GM19397 (cell line): ENCODE results near the gene AIF1L.

ENCODE experiments used
- ATAC-seq: cut with Tn5 transposase; IDR thresholded peaks from one replicate; pipeline ENCODE4 v1.9.1; 2021; ENCODE audit warnings: mild to moderate bottlenecking, moderate library complexity; ENCODE audit not compliant: unreplicated experiment

The AIF1L gene

GRCh38 chr9:131096269-131097125 is at the start of gene AIF1L:
AIF1L (plus strand) TSS chr9:131096531; CDS start chr9:131096630, 99 bp downstream.
- ATAC-seq = no peak

DNA sequence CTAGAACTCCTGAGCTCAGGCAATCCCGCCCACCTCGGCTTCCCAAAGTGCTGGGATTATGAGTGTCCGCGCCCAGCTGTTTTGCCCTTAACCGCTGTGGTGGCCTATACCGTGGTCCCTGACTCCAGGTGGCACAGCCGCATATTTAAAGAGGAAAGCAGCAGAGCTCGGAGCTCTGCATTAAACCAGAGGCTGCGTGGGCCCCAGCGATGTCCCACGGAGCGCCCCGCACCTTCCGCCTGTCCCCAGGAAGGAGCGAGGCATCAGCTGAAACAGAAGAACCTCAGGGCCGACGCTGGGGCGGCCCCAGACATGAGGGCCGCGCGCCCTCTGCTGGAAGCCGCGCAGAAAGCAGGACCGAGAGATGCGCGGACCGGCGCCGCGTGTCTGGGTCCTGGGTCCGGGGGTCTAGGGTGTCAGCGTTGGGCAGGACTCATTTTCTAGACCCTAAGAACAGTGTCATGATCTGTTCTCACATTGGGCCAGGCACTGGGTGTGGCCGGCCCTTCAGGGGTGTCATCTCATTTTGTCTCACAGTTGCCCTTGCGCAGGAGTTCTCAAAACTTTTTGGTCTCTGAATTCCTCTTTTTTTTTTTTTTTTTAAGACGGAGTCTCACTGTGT is 49.6 kb upstream of the AIF1L start:
- ATAC-seq = peak; percentile 65

- ATAC-seq = no peak
Measured at GRCh38 chr9:131048332-131048731, 48.0 kb upstream of the AIF1L start.

- ATAC-seq = no peak
Measured at GRCh38 chr9:131048820-131049219, 47.5 kb upstream of the AIF1L start.

GRCh38 chr9:131049829-131050715 is 46.3 kb upstream of the AIF1L start:
- ATAC-seq = no peak

- no peak for ATAC-seq
Measured at GRCh38 chr9:131050831-131051230, 45.5 kb upstream of the AIF1L start.

DNA sequence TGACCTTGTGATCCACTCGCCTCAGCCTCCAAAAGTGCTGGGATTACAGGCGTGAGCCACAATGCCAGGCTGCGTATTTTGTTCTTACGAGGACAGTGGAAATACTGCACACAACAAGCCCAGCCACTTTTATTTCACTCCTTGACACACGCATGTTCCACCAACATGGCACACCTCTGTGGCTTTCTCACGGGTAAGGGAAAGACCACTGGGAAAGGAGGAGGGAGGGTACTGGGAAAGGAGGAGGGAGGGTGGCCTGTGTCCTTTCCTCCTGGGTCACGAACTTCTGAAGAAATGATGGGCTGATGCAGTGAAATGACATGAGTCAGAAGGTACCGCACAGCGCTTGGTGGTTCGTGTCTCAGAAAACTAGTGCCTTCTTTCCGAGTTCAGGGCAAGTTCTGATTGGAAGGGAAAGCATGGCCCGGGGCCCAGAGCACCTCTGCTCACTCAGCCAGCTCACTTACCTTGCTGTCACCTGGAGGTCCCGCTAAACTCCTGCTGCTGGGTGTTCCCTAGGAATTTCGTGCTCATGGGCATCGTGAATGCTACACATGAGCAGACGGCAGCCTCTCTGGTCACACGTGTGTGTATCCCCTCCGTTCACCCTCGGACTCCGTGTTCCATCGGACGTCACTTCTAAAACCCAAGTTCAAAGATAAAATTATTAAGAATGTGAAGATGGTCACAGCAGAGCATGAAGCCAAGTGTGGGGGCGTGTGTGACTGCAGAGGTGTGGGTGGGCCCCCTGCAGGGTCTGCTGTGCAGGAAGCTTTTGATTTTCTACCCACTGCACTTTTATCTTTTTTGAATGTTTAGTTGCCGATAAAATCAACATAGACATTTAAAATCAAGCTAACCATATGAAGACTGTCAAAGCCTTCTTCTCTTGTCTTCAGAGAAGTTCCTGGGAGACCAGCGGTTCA is 44.5 kb upstream of the AIF1L start:
- no peak for ATAC-seq

DNA sequence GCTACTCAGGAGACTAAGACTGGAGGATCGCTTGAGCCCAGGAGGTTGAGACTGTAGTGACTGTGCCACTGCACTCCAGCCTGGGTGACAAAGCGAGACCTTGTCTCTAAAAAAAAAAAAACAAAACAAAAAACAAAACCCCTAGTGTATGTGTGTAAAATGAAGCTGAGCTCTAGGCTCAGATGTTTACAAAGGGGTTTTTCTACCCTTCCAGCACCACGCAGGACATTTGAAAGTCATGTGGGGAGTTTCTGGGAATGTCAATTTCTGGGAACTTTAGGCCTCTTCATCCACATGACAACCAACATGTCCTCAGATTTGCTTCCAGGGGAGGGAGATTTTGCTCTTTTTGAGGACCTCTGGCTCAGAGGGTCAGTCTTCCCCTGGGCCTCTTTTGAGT is 42.4 kb upstream of the AIF1L start:
- ATAC-seq = no peak

DNA sequence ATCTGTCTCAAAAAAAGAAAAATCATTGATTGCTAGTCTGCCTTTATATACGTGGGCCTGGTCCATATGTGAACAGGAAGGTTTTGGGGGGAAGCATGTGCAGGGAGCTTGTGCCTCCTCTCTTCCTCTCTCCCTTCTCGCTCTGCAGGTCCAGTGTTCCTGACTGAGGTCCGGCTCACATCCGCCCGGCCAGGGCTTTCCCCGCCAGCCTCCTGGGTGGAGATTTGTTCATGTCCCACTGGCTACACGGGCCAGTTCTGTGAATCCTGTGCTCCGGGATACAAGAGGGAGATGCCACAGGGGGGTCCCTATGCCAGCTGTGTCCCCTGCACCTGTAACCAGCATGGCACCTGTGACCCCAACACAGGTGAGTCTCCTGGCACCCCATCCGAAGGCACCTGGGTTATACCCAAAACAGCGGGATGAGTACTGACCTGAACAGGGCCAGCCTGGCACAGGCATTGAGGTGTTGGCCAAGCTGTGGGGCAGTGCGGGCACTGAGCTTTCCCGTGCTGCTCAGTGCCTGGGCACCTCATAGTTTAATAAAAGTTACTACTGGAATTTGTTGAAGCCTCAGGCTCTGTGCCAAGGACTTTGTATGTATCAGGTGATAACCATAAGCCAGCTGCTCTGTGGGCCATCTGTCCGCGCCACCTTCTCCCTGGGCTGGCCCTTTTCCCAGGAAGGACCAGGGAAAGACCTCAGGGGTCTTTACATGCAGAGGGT is 39.4 kb upstream of the AIF1L start:
- no peak for ATAC-seq

GRCh38 chr9:131060900-131061630 is 35.3 kb upstream of the AIF1L start:
- ATAC-seq = no peak

- no peak for ATAC-seq
Measured at GRCh38 chr9:131062969-131063368, 33.4 kb upstream of the AIF1L start.

DNA sequence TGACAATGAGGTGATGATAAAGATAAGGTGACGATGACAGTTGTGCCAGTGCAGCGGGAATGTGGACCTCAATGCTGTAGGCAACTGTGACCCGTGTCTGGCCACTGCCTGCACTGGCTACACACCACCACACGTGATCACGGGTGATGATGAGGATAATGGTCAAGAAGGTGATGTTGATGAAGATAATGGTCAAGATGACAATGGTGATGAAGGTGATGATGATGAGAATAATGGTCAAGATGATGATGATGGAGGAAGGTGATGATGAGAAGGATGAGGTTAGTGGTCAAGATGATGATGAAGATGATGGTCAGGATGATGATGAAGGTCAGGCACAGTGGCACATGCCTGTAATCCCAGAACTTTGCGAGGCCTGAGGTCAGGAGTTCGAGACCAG is 30.7 kb upstream of the AIF1L start:
- no peak for ATAC-seq

GRCh38 chr9:131067625-131068024 is 28.7 kb upstream of the AIF1L start:
- no peak for ATAC-seq

GRCh38 chr9:131068076-131068816 is 28.1 kb upstream of the AIF1L start:
- no peak for ATAC-seq

- no peak for ATAC-seq
Measured at GRCh38 chr9:131069699-131070098, 26.6 kb upstream of the AIF1L start.

DNA sequence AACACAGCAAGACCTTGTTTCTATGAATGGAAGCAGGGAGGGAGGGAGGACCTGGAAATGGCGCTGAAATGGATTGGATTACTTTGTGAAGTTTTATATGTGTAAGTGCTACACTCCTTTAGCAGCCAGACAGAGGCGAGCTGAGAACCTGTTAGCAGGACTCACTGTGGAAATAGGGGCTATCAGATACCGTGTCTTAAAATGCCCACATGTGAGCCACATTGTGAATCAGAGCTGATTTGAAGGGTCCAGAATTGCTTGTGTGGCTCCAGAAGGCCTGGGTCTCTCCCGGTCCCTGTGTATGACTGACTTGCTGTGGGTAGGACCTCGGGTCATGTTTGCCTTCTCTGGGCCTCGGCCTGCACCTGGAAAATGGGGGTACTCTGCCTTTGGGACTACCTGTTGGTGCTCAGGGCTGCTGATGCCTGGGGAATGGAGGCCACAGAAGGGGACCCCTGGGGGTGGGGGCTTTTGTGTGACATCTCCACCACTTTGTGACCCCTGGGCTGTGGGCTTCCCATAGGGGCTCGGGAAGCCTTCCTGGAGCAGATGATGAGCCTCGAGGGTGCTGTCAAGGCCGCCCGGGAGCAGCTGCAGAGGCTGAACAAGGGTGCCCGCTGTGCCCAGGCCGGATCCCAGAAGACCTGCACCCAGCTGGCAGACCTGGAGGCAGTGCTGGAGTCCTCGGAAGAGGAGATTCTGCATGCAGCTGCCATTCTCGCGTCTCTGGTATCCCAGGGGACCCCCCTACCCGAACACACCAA is 24.0 kb upstream of the AIF1L start:
- ATAC-seq = no peak

DNA sequence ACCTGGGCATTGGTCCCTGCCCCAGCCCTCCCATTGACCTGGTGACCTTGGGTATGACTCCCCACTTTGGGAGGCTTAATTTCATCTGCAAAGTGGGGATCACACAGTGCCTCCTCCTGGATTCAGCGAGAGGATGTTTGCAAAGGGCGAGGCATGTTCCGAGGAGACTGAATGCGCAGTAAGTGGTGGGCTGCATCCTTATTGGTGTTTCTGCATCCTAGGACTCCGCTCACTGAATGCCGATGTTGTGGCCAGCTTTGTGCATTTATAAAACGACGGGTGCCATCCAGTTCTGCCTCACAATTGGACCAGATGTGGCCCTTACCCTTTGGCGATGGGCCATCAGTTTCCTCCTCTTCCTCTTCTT is 23.5 kb upstream of the AIF1L start:
- no peak for ATAC-seq
